ENCODE data around the gene ACTL8.

- TF ChIP-seq, protein P1, sequence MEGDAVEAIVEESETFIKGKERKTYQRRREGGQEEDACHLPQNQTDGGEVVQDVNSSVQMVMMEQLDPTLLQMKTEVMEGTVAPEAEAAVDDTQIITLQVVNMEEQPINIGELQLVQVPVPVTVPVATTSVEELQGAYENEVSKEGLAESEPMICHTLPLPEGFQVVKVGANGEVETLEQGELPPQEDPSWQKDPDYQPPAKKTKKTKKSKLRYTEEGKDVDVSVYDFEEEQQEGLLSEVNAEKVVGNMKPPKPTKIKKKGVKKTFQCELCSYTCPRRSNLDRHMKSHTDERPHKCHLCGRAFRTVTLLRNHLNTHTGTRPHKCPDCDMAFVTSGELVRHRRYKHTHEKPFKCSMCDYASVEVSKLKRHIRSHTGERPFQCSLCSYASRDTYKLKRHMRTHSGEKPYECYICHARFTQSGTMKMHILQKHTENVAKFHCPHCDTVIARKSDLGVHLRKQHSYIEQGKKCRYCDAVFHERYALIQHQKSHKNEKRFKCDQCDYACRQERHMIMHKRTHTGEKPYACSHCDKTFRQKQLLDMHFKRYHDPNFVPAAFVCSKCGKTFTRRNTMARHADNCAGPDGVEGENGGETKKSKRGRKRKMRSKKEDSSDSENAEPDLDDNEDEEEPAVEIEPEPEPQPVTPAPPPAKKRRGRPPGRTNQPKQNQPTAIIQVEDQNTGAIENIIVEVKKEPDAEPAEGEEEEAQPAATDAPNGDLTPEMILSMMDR (IDR thresholded peaks at IDR 0.05): no peak
- no peak for TF ChIP-seq POLR2A (IDR thresholded peaks at IDR 0.05)
Observed at GRCh38 chr1:17831597-17831996, 76.5 kb downstream of the ACTL8 start.
